Thyroid gland (tissue), 4 donors: ENCODE data around the gene ARIH2. TPM values are rescaled to one million over a fixed set of nuclear protein-coding genes. Genes with fewer than 3 reads are reported as not detected.

Source experiments
- DNase-seq, 2 donors: peaks; one replicate each; pipeline ENCODE4 v3.0.0-alpha.2; 2019
- H3K27ac ChIP-seq, 3 donors: fragments of 200-600 bp; sonication (generic); 1 replicate in 2 of 3; 2 replicates in 1 of 3; pipeline ENCODE4 v1.5.1; 2016 to 2019; ENCODE audit warnings: mild to moderate bottlenecking in 1 of 3, moderate library complexity in 1 of 3
- H3K27me3 ChIP-seq: fragments of 200-600 bp; sonication (generic); one replicate; pipeline ENCODE4 v1.5.1; 2019
- H3K36me3 ChIP-seq, 2 donors: fragments of 200-600 bp; sonication (generic); one replicate each; pipeline ENCODE4 v1.5.1; 2016 to 2019
- H3K4me1 ChIP-seq, 2 donors: fragments of 200-600 bp; sonication (generic); one replicate each; pipeline ENCODE4 v1.5.1; 2017 to 2019
- H3K4me3 ChIP-seq, 3 donors: fragments of 200-600 bp; sonication (generic); replicated peaks in 1 of 3; 1 replicate in 2 of 3; 2 replicates in 1 of 3; pipeline ENCODE4 v1.5.1; 2016; ENCODE audit warnings: mild to moderate bottlenecking in 1 of 3
- H3K9me3 ChIP-seq: fragments of 200-600 bp; sonication (generic); one replicate; pipeline ENCODE4 v1.5.1; 2017
- POLR2A ChIP-seq, 2 donors: fragments of 450-650 bp; IDR thresholded peaks; one replicate each; pipeline ENCODE4 v1.6.1; 2017; ENCODE audit warnings: antibody characterized with exemption in 2 of 2, mild to moderate bottlenecking in 2 of 2, moderate library complexity in 1 of 2
- WGBS, 2 donors: methylation state at CpG; one replicate each; pipeline ENCODE4 v1.1.5; 2017; 5-methylcytosine and 5-hydroxymethylcytosine counted together
- intact Hi-C: fragments of 100-400 bp; cut with DNase I; formaldehyde crosslinking; loops from one replicate; pipeline ENCODE4 v1.15.1; 2023
- total RNA-seq, 4 donors: library from RNA; depleted of rRNA; stranded (reverse); fragments of >200 nt; gene quantifications; one replicate each; pipeline ENCODE4 v1.2.3, GENCODE V29; 2016
- TF ChIP-seq, protein P1 (sequence below), 6 experiments: fragments of 200-600 bp in 3 of 6; fragments of 450-650 bp in 3 of 6; sonication (generic) in 3 of 6; IDR thresholded peaks; one replicate each; pipeline ENCODE4 v1.5.1; 2016 to 2019; ENCODE audit warnings: antibody characterized with exemption in 6 of 6, mild to moderate bottlenecking in 2 of 6, inconsistent platforms in 1 of 6, moderate library complexity in 1 of 6

Gene ARIH2
- total RNA-seq, 4 donors from 2014 or later: 108 to 136 (median 117) TPM

DNA sequence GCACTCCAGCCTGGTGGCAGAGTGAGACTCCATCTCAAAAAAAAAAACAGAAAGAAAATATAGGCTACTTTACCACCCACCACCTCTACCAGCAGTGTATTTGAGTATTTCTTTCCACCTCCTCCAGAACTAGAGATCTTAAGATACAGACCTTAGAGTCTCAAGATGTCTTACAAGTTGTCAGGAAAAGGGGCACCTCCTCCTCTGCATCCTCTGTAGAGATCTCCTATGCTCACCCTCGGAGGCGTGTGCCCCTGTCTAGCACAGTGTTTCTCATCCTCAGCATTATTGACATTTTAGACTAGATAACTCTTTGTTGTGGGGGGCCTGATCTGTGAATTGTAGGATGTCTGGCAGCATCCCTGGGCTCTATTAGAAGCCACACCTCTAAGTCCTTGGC is 43.7 kb downstream of the ARIH2 start:
- H3K4me1 ChIP-seq: no peaks in the 10 kb centered on the region
- no peak for TF ChIP-seq POLR2A (IDR thresholded peaks at IDR 0.05)
- TF ChIP-seq, protein P1, sequence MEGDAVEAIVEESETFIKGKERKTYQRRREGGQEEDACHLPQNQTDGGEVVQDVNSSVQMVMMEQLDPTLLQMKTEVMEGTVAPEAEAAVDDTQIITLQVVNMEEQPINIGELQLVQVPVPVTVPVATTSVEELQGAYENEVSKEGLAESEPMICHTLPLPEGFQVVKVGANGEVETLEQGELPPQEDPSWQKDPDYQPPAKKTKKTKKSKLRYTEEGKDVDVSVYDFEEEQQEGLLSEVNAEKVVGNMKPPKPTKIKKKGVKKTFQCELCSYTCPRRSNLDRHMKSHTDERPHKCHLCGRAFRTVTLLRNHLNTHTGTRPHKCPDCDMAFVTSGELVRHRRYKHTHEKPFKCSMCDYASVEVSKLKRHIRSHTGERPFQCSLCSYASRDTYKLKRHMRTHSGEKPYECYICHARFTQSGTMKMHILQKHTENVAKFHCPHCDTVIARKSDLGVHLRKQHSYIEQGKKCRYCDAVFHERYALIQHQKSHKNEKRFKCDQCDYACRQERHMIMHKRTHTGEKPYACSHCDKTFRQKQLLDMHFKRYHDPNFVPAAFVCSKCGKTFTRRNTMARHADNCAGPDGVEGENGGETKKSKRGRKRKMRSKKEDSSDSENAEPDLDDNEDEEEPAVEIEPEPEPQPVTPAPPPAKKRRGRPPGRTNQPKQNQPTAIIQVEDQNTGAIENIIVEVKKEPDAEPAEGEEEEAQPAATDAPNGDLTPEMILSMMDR (IDR thresholded peaks at IDR 0.05): no peak
- H3K27ac ChIP-seq: no peak overlapping the region
- no peaks in the 10 kb centered on the region for H3K9me3 ChIP-seq
- no peak for DNase-seq
- WGBS, 2 donors: 83 to 94% methylated on average over 2 of the region's 2 CpGs
- no peaks in the 10 kb centered on the region for H3K27me3 ChIP-seq
- intact Hi-C loops: no loop called here
- H3K36me3 ChIP-seq: peaks cover 13 to 28% of the 10 kb centered on the region in 2 donors
- no peak overlapping the region for H3K4me3 ChIP-seq

DNA sequence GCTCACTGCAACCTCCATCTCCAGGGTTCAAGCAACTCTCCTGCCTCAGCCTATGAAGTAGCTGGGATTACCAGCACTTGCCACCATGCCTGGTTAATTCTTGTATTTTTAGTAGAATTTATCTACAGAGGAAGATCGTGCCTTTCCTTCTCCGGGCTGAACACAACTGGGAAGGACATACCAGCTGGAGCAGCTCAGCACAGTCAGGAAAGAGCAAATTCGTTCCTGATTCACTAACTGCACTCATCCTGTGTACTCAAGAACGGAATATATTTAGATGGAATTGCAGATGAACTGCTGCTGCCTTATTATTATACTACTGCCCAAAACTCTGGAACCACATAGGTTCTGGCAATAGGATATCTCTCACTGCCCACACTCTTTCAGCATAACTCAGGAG is 44.3 kb downstream of the ARIH2 start:
- Histone ChIP-seq H3K27ac (no peak overlapping the region), H3K4me3 (no peak overlapping the region), H3K27me3 (no peaks in the 10 kb centered on the region), H3K36me3 (peaks cover 7 to 31% of the 10 kb centered on the region in 2 donors), H3K9me3 (no peaks in the 10 kb centered on the region), H3K4me1 (no peaks in the 10 kb centered on the region)
- DNase-seq: no peak
- intact Hi-C loops: no loop called here
- 86 to 90% methylated on average over 4 of the region's 4 CpGs for WGBS, 2 donors
- TF ChIP-seq, protein P1 (IDR thresholded peaks at IDR 0.05): no peak
- no peak for TF ChIP-seq POLR2A (IDR thresholded peaks at IDR 0.05)

DNA sequence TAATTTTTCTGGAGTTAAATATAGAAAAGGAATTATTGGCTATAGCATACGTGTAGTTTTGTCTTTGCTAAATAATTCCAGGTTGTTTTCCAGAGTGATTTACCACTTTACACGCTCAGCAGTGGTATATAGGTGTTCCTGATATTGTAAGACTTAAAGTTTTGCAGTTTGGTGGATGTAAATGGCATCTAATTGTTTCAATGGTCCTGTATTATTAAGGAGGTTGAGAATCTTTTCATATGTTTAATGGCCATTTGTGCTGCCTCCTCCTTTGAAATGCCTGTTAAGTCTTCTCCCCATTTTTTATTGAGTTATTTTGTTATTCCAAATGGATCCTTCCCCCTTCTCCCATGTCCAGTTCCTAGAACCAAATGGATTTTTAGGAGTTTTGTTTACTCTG is 44.9 kb downstream of the ARIH2 start:
- WGBS, 2 donors: 87 to 90% methylated on average over 2 of the region's 2 CpGs

DNA sequence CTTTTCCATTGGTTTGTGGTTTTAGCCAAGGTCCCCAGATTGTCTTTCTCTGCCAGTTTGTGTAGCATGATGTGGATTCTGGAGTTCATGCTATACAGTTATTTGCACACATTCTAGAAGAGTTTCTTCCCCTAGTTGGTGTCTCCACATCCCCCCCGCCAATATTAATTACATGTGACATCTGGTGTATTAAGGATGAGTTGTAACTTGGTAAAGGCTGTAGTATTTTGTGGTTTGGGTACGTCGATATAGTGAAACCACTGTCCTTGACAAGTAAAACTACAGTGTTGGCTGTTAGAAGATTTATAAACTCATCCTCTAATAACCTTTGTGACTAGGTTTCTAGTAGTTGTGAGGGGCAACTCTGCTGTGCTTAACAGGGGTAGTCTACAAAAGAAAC is 47.7 kb downstream of the ARIH2 start:
- H3K4me3 ChIP-seq: no peak overlapping the region
- TF ChIP-seq, protein P1 (IDR thresholded peaks at IDR 0.05): no peak
- TF ChIP-seq POLR2A (IDR thresholded peaks at IDR 0.05): no peak
- H3K27me3 ChIP-seq: no peaks in the 10 kb centered on the region
- no peaks in the 10 kb centered on the region for H3K9me3 ChIP-seq
- intact Hi-C loops: no loop called here
- WGBS, 2 donors: 88 to 97% methylated on average over 3 of the region's 3 CpGs
- H3K4me1 ChIP-seq: no peaks in the 10 kb centered on the region
- no peak for DNase-seq
- peaks cover 21 to 56% of the 10 kb centered on the region in 2 donors for H3K36me3 ChIP-seq
- no peak overlapping the region for H3K27ac ChIP-seq

More for the DNA sequence above, 44.9 kb downstream of the ARIH2 start:
- DNase-seq: no peak
- Histone ChIP-seq H3K4me3 (no peak overlapping the region), H3K27ac (no peak overlapping the region), H3K27me3 (no peaks in the 10 kb centered on the region), H3K9me3 (no peaks in the 10 kb centered on the region), H3K36me3 (peaks cover 6 to 32% of the 10 kb centered on the region in 2 donors), H3K4me1 (no peaks in the 10 kb centered on the region)
- TF ChIP-seq POLR2A (IDR thresholded peaks at IDR 0.05): no peak
- TF ChIP-seq, protein P1 (IDR thresholded peaks at IDR 0.05): no peak
- intact Hi-C loops: no loop called here

DNA sequence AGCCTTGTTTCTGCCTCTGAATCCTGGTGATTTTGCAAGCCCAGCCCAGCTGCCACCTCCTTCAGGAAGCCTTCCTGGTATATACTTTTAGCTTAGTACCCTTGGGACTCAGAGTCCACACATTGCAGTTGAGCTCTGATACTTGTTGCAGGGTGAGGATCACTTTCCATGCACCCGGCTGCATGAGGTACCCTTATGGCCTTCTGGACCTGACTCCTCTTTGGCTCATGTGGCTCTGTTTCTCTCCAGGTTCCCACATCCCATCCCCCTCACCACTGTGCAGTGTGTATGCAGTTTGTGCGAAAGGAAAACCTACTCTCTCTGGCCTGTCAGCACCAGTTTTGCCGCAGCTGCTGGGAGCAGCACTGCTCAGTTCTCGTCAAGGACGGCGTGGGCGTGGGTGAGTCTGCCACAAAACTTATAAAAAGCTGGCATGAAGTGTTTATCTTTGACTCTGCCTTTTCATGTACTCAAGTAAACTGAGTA is 48.3 kb downstream of the ARIH2 start:
- no peaks in the 10 kb centered on the region for H3K4me1 ChIP-seq
- WGBS, 2 donors: 90 to 92% methylated on average over 7 of the region's 7 CpGs
- H3K27ac ChIP-seq: no peak overlapping the region
- DNase-seq: no peak
- H3K4me3 ChIP-seq: no peak overlapping the region
- peaks cover 27 to 61% of the 10 kb centered on the region in 2 donors for H3K36me3 ChIP-seq
- TF ChIP-seq, protein P1 (IDR thresholded peaks at IDR 0.05): no peak
- TF ChIP-seq POLR2A (IDR thresholded peaks at IDR 0.05): no peak
- H3K27me3 ChIP-seq: no peaks in the 10 kb centered on the region
- intact Hi-C loops: no loop called here
- no peaks in the 10 kb centered on the region for H3K9me3 ChIP-seq
